Measurements from ENCODE around the gene AWAT1.
"Not testable (repeated sequence)": the region's sequence is repeated elsewhere in the genome, so short reads cannot be mapped to it uniquely, and the experiment has no call there.

AWAT1 gene

DNA sequence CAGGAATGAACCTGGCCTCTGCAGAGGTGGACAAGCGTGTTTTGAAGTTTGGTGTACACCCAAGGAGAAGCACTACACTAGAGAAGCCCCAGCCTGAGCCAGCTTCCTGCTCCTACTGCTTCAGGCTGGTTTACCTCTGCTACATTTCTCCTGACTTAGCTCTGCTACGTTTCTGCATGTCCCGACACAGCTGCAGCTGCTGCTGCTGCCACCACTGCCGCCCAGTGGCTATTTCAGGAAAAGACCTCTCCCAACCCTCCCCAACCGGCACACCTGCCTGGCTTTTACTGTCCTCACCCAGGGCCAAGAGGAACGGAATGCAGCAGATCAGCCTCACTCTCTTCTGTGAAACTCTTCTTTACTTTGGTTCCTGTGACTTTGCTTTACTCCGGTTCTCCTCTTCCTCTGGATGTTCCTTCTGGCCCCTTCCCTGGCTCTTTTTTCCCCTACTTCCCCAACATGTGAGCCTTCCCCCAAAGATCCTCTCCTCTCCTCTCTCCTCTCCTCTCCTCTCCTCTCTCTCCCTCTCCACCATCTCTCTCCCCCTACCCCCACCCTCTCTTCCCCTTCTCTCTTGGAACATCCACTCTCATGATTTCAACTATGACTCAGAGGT is 28.6 kb downstream of the AWAT1 start:
- no peak for DNase-seq

GRCh38 chrX:70264784-70265183 is 30.3 kb downstream of the AWAT1 start:
- DNase-seq: no peak

- DNase-seq: no peak
These were observed 33.6 kb downstream of the AWAT1 start, which contains the start of gene ARR3 for GRCh38 chrX:70268034-70268433. Gene ARR3, plus strand, starts transcription at chrX:70268334. Its CDS starts 1,052 bp downstream, at chrX:70269386.

- DNase-seq: not testable (repeated sequence)
These were observed 39.6 kb downstream of the AWAT1 start for GRCh38 chrX:70274029-70274428.

DNA sequence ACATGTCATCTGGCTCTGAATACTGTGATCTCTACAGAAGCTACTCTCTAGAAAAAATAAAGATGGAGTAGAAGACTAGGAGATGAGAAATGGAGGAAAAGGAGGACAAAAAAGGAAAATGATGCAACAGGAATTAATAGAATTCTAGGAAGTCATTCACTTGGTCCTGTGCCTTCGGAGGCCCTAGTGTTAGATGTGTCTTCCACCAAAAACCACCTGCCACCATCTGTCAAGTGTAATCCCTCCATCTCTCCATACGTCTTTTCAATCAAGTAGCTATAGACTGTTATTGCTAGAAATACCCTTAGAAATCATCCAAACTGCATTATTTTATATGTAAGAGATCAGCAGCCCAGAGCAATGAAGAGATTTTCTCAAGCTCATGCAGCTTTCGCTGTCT is 44.6 kb downstream of the AWAT1 start:
- no peak for DNase-seq

DNA sequence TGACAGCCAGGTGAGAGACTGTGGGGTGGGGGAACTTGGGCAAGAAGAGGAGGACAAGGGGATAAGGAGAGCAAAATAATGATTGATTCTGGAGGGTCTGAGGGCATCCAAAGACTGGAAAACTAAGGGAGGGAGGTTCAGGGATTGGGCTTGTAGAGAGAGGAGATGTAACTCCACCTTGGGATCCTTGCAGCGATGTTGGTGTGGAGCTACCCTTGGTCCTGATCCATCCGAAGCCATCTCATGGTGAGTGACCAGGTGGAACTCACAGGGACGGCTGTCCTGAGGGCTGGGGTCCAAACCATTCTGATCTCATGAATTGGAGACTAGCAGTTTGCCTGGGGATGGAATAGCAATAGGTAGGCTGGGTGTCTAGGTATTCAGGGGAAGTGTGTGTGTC is 46.1 kb downstream of the AWAT1 start:
- no peak for DNase-seq

DNA sequence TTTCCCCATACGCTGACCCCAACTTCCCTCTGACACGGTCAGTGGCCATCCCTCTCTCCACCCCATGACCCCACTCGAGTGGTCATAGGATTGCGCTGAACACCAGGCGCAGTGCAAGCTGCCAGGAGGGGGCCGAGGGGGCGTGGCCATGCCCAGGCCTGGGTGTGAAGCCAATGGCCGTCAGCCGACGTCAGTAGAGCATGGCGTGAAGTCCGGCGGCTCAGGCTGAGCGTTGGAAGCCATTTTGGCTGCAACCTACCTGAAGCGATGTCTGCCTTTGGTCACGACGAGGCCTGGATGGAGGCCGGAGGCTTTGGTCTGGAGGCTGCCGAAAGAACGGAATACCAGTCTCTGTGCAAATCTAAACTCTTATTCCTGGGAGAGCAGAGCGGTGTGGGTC is 47.5 kb downstream of the AWAT1 start, which contains the start of gene RAB41:
Gene RAB41, plus strand, starts transcription at position 222 of the 400 bp plus-strand sequence. Its CDS starts 46 bp downstream, at position 268.
- no peak for DNase-seq

GRCh38 chrX:70289168-70289792 is 54.8 kb downstream of the AWAT1 start:
- DNase-seq: no peak
